GM21825 (cell line): Measurements from ENCODE around the gene TNFSF11.
A peak's percentile ranks its signal among the peaks of the same experiment; 100 is the strongest.

ENCODE experiments used
- ATAC-seq: cut with Tn5 transposase; IDR thresholded peaks from one replicate; pipeline ENCODE4 v1.9.1; 2021; ENCODE audit warnings: mild to moderate bottlenecking, moderate library complexity; ENCODE audit not compliant: unreplicated experiment

Gene TNFSF11, protein sequence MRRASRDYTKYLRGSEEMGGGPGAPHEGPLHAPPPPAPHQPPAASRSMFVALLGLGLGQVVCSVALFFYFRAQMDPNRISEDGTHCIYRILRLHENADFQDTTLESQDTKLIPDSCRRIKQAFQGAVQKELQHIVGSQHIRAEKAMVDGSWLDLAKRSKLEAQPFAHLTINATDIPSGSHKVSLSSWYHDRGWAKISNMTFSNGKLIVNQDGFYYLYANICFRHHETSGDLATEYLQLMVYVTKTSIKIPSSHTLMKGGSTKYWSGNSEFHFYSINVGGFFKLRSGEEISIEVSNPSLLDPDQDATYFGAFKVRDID

DNA sequence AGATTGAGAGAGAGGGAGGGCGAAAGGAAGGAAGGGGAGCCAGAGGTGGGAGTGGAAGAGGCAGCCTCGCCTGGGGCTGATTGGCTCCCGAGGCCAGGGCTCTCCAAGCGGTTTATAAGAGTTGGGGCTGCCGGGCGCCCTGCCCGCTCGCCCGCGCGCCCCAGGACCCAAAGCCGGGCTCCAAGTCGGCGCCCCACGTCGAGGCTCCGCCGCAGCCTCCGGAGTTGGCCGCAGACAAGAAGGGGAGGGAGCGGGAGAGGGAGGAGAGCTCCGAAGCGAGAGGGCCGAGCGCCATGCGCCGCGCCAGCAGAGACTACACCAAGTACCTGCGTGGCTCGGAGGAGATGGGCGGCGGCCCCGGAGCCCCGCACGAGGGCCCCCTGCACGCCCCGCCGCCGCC lies at the start of gene TNFSF11:
TNFSF11 (plus strand) TSS at position 142 of the 400 bp plus-strand sequence; CDS start at position 294, 152 bp downstream.
- peak; percentile 32 for ATAC-seq

DNA sequence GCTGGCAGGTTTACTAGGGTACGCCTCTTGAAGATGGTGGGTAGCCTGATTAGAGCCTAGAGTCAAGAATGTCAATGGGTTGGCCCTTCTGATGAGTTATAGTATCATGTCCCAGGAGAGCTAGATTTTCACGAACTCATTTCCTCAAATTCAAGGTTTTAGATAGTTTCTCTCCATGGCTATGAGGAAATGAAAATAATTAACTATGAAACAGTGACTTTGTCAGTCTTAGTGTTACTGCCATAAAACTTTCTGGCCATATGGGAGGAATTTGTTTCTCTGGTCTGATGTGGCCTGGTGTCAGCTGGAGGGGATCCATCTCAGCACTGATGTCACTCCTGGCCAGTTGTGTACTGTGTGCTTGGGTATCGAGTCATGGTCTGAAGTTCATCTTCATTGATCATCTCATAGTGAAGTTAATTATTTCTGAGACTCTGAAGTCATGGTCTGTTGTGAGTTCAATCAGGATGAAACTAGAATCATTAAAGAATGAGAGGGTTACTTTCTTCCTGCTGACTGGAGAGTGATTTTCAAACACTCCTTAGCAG lies 49.4 kb upstream of the TNFSF11 start:
- peak; percentile 78 for ATAC-seq

DNA sequence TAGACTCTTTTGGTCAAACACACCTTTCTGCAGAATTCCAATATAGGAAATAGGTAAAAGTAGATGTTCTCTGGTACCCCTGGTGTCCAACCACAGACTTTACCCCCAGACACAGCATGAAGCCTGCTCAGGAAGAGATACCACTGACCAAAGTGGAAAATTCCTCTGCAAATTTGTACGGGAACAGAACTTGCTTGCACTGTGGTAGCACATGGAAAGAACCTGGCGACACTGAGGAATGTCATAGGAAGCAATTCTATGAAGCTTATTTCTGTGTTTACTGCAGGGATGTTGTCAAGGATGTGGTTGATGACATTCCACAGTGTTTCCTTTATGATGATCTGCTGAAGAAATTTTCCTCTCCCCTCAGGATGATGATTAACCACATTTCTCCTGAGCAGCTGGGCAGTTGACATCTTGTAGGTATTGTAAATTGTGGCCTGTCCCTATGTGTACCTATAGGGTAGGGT lies 48.9 kb upstream of the TNFSF11 start:
- ATAC-seq: peak; percentile 45

DNA sequence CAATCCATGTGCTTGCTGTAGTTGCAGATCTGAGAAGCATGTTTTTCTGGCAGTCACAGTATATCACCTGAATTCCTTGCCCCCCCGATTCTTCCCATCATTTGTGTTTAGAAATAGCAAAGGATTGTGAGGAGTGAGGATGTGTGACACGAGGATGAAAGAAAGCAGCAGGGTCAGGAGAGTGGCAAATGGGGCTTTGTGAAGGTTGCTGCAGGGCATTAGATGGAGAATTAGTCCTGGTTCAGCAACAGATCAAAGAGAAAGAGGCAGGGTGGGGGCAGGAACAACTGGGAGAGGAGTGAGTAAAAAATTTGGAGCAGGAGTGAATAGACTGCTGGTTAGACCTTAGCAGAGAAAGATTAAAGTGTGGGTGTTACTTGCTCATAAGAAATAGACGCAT lies 47.7 kb upstream of the TNFSF11 start:
- ATAC-seq: no peak

DNA sequence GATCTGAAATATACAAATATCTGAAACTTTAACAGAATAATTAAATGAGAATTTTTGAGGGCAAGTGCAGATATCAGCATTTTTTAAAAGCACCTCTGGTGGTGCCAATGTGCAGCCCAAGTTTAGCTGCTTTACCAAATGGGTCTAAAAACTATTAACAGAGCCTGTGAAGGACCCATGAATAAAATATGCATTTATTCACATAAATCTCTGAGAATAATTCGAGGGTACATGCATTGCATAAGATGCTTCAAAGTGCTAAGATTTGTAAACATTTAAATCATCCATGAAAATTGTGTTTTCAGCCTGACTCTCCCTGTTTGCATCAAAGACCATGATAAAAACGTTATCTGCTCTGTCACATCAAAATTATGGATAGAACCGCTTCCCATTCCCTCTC lies 47.1 kb upstream of the TNFSF11 start:
- ATAC-seq: no peak

DNA sequence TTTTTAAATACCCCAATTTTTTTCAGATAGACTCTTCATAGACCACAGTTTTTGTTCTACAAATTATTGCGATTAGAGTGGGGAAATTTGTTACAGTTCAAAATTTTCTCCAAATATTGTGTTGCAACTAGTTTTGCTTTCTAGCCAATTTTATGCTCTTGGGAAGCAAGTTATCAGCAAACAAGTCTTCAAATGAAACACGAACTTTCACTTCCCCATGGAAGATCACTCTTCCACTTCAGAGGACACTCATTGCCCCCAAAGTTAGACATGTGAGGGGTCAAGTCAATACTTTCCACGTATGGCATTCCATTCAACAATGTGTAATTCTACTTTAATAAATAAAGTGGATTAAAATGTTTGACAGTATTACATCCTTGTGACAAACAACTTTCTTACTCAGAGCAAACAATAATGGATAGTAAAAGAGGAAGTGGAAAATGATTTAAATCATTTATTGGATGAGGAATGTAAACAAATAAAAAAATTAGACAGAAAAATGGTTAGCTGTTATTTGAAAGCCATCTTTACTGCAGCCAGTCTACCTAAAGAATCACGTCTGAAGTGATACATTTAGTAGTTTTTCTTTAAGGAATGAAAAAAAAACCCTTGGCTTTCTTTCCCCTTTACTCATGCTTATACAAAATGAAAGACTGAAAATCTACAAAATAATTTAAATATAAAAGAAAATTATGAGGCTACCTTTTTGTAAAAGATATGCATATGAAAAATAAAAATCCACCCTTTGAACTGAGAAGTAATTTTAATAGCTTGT lies 41.2 kb upstream of the TNFSF11 start:
- ATAC-seq: no peak

DNA sequence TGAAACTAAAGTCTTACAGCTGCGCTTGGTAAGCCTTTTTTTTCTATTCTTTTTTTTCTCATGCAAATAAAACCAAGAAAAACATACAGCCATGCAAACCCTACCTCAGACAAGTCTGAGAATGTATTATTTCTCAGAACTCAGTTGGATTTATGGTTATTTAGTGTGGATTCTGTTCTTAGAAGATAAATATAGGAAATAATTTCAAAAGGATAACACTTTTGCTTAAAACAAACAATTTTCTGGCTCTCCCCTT lies 40.7 kb upstream of the TNFSF11 start:
- no peak for ATAC-seq

DNA sequence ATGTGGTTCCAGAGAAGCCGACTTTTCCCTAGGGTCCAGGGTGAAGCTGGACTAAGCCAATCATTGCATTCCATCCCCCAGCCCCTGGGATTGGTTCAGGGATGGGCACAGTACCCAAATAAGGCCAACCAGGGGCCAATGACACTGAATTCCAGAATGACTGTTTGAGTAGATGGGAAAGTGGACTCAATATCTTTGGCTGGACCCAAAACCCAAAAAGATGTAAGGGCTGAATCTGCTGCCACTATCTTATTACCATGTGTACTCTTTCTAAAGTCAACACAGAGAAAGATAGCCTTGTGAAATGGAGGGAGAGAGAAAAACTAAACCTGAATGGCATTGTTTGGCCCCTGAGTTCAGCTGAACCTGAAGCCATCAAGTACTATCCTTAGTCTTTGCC lies 39.2 kb upstream of the TNFSF11 start:
- ATAC-seq: no peak

DNA sequence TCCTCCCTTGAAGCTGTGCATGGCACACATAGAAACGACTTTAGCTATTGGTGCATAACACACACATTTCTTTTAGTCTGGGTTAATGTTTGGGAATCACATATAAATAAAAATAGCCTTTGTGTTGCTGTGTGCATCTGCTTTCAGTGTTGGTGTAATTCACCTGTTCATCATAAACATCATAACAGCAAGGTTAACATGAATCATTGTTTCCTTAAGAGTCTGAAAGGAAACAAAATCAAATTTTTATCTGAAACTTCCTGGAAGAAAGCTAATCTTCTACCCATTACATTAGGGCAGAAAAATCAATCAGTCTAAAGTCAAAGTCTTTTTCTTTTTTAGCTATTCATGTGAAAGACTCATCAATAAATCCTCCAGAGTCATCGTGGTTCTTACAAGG lies 35.0 kb upstream of the TNFSF11 start:
- no peak for ATAC-seq

DNA sequence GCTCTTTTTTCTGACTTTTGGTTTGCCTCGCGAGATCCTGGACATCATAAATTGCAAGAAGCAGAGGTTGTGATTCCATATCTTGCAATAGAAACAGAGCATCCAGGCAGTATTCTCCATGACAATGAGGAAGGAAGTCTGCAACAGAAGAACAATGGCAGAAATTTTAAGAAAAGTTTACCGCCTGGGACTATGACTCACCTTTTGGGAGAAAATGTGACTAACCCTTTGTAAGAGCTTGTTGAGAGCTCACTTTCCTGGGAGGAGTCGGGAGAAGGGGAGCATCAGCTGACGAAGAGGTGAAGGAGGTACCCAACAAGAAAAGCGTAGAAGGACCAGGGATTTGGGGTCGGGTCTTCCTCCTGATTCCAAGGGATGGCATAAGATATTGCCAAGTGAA lies 34.3 kb upstream of the TNFSF11 start:
- ATAC-seq: no peak

DNA sequence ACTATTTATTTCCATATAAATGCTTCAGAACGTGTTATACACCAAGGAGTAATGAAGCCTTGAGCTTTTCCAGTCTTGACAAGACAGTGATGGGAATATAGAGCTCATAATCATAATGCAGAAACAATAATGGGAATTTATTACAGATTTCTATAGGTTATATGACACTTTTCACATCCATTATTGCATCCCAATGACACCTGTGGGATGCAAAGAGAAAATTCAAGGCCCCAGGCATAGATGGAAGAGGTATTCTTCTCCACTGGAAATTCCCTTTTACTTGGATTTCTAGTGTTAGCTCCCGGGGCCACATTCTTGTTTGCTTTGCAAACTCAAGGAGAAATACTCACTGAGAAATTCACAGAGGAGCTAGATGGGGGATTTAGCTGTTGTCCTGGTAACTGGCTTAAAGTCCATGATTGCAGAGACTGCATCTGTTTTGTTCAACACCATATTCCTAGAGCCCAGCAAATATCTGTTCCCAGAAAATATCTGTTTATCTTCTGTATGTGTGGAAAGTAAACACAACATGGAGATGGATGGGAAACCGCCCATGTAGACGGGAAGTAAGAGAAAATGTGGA lies 30.6 kb upstream of the TNFSF11 start:
- no peak for ATAC-seq

DNA sequence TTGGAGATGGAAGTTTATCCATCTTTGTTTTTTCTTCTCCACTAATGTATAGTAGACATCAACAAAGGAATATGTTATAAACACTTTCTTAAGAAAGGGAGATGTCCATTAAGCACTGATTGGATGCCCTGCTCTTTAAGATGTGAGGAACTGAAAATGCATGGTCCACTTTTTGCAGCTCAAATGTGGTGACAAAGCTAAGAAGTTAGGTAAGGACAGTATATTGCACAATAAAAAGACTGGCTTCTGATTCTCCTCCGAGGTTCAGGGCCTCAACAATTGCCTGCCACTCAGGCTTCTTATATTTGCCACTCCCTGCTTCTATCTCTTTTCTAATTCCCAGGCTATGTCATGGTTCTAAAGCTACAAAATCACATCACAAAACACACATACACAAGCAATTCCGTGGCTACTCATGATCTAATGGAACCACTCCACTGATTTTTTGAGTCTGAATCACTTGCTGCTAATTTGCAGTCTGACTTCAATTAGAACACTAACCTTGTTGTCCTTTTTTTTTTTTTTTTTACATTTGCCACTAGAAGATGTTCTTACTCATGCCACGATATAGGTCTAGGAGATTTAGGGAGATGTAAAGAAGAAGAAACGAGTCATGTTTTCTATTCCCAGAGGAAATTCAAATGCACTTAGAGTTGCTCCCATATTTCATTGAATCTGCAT lies 29.6 kb upstream of the TNFSF11 start:
- ATAC-seq: no peak

DNA sequence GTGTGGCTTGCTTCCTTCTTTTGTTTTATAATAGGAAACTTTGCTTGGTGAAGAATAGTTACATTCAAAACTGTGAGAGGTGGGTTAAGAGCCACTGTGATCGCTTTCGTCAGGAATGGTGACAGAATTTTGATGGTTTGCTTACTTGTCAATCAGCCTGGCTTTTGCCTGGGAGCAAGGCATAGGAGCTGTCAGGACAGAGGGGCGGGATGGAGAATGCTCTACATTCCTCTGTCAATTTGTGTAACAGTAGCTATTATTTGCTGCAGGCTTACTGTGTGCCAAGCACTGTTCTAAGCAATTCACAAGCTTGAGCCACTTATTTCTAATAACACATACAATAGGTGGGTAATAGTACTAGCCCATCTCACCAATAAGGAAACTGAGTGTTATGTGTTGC lies 28.1 kb upstream of the TNFSF11 start:
- no peak for ATAC-seq

DNA sequence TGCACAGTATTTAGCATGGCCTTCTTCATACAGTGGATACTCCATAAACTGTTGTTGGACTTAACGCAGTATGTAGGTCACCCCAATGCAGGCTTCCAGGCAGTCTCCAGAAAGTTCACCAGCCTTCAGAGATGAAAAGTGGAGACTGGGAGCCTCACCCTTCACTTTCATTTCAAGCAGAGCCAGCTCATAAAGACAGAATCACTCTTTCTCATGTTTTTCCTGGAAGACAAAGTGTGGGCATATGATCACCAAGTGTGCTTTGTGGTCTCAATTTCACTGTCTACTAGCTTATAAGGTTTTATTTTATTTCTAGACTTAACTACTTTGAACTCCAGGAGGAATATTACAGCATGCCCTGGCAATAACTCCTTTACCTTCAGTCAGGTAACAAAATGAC lies 26.3 kb upstream of the TNFSF11 start:
- no peak for ATAC-seq

DNA sequence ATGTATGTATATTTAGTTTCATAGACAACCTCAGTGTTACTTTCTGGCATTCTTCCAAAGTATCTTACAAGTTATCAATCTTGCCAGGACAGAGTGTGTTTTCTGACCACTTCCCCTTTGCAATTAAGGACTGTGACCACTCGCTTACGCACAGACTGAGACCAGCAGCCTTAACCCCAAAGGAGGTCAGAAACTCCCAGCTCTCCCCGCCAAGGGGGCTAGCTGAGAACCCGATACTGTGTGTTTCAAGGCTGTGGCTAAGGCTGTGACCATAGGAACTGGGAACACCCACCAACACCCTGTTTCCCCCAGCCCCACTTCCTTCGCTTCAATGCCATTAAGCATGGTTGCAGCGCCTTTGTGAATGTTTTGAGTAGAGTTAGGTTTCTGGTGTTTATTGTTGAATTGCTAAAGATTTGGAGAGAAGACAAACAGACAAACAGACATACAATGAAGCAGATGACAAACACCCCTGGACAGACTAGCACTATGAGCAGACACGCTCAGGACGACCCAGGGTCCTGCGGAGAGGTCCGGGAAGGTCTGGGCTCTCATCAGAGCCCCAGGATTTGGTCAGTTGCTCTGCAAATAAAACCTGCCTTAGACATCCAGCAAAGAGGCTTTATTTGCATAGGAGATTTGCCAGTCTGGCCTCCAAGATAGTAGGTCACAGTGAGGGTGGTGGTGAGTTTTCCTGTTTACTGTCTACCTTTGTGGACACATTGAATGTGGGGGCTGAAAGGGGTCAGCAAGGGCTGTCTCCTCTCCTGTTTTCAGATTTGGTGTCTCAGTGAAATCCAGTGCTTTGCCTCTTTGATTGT lies 25.0 kb upstream of the TNFSF11 start:
- ATAC-seq: peak; percentile 97

DNA sequence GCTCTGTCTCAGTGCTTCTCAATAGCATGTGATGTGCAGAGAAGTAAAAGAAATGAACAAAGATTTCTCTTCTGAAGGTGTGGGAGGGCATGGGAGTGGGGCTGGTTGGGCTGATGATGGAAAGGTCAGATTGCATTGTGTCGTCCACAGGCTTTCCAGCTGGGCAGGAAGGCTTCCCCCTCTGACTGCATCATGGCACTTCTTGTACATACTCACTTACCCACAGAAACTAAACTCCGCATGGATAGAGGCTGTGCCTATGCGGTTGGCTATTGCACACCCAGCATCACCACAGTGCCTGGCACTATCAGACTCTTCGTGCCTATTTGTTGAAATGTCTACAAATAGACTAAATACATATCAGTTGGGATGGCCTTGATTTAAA lies 24.4 kb upstream of the TNFSF11 start:
- ATAC-seq: no peak

DNA sequence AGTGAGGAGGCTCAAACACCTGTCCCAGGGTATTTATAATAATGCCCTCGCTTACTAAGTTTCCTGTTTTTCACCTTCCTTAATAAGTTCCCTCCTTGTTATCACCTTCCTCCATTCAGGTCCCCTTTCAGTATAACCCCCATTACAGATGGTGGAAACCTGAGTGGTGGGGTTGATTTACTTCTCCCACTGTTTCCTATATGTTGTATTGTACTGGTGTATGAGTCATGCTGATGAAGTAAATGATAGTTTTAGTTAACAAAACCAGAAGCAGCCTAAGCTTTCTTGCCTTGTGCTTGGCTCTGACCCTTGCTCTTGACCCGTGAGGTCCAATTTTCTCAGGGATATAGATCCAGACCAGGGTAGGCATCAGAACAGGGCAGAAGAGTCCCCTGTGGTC lies 22.3 kb upstream of the TNFSF11 start:
- ATAC-seq: no peak

DNA sequence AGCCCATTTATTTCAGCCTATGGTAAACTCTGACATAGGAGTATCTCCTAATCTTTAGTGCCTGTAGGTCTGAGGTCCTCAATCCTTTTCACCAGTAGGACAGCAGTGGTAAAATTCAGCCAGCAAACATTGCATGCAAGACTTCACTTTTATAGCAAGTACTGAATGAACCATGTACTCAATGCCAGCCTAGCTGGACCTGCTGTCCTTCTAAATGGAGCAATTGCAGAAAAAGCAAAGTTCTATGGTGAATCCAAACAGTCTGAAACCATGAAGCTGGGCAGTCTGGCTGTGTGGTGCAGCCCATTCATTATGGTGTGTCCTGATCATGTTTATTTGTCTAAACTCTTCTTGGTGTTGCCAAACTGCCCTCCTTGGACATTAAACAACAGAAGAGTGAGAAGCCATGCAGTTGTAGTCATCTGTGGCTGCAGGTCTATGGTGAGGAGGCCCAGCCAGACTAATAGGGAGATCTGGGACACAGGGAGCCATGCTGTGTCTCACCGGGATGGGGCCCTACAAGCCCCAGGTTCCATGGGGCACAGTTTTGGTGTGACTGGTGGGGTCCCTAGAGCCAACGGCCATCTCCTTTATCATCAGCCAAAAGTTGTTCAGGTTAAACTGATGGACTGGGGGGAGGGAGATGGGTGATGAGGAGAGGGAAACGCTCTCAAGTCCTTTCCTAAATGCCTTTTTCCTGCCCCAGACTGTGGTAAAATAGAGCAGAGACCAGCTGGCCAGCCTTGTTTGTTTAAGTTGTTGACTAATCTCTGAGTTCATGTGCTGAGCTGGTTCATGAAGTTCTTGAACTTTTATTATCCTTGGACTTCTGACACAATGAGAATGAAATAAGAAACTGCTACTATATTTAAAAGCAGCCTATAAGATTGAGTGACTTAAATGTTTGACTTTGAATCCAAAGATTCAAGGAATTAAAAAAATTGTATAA lies 20.6 kb upstream of the TNFSF11 start:
- ATAC-seq: no peak

DNA sequence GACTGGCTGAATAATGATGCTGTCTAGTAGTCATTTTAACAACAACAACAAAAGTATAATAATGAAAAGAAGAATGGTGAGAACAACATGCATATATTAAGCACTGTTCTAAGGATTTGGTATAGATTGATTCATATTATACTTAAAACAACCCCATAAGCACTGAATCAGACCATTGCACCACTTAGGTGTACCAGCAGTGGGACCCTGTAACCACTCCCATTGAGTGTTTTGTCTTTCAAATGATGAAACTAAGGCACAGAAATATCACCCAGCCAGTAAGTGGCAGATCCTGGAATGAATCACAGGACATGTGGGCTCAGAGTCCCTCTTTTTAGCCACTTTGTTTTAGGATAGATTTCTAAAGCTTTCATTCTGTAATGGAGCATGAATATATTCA lies 14.9 kb upstream of the TNFSF11 start:
- ATAC-seq: no peak
